Ascending aorta (tissue), 2 donors: ENCODE results near the gene NFXL1. TPM values are rescaled to one million over a fixed set of nuclear protein-coding genes. Genes with fewer than 3 reads are reported as not detected.

Experiments
- DNase-seq, 2 donors: peaks; one replicate each; pipeline ENCODE4 v3.0.0-alpha.2; 2019; ENCODE audit warnings: low spot score in 2 of 2
- H3K27ac ChIP-seq, 2 donors: fragments of 200-600 bp; sonication (generic); one replicate each; pipeline ENCODE4 v1.5.1; 2016 to 2017; ENCODE audit warnings: mild to moderate bottlenecking in 1 of 2
- H3K27me3 ChIP-seq: fragments of 200-600 bp; sonication (generic); one replicate; pipeline ENCODE4 v1.5.1; 2017
- H3K36me3 ChIP-seq, 2 donors: fragments of 200-600 bp; sonication (generic); one replicate each; pipeline ENCODE4 v1.5.1; 2016
- H3K4me1 ChIP-seq, 2 donors: fragments of 200-600 bp; sonication (generic); one replicate each; pipeline ENCODE4 v1.5.1; 2016 to 2017; ENCODE audit warnings: mild to moderate bottlenecking in 1 of 2
- H3K4me3 ChIP-seq, 2 donors: fragments of 200-600 bp; sonication (generic); one replicate each; pipeline ENCODE4 v1.5.1; 2016 to 2017; ENCODE audit warnings: mild to moderate bottlenecking in 1 of 2
- H3K9me3 ChIP-seq, 2 donors: fragments of 200-600 bp; sonication (generic); one replicate each; pipeline ENCODE4 v1.5.1; 2016
- intact Hi-C: fragments of 100-400 bp; cut with DNase I; formaldehyde crosslinking; loops from one replicate; pipeline ENCODE4 v1.15.1; 2023
- total RNA-seq: library from RNA; depleted of rRNA; stranded (reverse); fragments of >200 nt; gene quantifications from one replicate; pipeline ENCODE4 v1.1.0, GENCODE V29; 2016
- TF ChIP-seq, protein P1 (sequence below), 3 experiments: fragments of 200-600 bp in 2 of 3; fragments of 450-650 bp in 1 of 3; sonication (generic) in 2 of 3; IDR thresholded peaks; one replicate each; pipeline ENCODE4 v1.5.1; 2016 to 2019; ENCODE audit warnings: antibody characterized with exemption in 3 of 3, mild to moderate bottlenecking in 1 of 3, moderate library complexity in 1 of 3

The NFXL1 gene
- total RNA-seq, 1 donor from 2014 or later: 5.2 TPM

DNA sequence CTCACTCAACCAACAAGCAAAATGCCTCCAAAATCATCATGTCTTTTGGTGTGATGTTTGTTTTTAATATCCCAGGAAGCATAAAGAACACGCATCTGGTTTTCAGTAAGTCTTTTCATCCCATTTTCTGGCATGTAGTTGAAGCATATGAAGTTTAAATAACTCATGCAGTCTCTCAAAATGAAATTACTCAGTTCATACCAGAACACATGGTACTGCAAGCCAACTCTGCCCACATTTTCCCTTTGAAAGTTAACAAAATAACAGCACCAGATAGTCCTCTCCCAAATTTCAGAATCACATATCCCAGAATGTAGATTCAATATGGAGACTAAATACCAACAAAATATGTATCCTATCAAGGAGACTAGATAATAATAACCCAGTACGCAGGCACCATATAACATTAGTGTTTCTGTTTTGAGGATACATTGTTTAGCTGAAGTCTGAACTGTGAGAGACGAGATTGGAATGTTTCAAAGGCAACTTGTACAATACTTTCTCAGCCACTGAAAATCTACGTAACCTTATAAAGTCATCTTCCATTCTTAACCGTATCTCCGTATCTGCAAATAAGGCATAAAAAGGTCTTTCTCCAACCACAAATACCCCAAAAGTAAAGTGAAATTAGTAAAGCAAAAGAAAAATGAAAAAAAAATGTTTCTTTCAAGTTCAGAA, 99.6 kb downstream of the NFXL1 start:
- no peak overlapping the region for H3K27ac ChIP-seq
- H3K4me1 ChIP-seq: no peaks in the 10 kb centered on the region
- DNase-seq: no peak
- no peaks in the 10 kb centered on the region for H3K9me3 ChIP-seq
- no peaks in the 10 kb centered on the region for H3K36me3 ChIP-seq
- H3K4me3 ChIP-seq: no peak overlapping the region
- intact Hi-C loops: no loop called here
- TF ChIP-seq, protein P1, sequence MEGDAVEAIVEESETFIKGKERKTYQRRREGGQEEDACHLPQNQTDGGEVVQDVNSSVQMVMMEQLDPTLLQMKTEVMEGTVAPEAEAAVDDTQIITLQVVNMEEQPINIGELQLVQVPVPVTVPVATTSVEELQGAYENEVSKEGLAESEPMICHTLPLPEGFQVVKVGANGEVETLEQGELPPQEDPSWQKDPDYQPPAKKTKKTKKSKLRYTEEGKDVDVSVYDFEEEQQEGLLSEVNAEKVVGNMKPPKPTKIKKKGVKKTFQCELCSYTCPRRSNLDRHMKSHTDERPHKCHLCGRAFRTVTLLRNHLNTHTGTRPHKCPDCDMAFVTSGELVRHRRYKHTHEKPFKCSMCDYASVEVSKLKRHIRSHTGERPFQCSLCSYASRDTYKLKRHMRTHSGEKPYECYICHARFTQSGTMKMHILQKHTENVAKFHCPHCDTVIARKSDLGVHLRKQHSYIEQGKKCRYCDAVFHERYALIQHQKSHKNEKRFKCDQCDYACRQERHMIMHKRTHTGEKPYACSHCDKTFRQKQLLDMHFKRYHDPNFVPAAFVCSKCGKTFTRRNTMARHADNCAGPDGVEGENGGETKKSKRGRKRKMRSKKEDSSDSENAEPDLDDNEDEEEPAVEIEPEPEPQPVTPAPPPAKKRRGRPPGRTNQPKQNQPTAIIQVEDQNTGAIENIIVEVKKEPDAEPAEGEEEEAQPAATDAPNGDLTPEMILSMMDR (IDR thresholded peaks at IDR 0.05): no peak
- H3K27me3 ChIP-seq: no peaks in the 10 kb centered on the region

DNA sequence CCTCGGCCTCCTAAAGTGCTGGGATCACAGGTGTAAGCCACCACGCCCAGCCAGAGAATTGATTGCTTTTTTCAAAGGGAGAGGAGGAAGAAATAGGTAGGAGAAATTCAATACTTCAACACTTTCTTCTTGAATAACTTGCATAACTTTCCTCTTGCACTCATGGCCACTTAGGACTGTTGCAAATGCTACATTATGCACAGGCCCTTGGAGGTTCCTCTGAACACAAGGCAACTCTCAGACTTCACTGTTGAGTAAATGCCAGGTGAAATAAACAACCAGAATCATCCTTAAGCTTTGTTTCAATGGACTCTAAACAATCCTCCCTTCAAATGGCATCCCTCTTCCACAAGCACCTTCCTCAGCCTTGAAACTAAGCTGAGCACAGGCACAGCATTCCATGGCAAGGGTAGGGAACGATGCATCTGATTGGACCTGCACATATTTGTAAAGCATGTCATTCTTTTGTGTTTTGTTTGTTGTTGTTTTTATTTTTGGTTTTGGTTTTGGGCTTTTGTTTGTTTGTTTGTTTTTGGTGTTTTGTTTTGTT, 104.7 kb downstream of the NFXL1 start:
- DNase-seq: no peak
- Histone ChIP-seq H3K27ac (no peak overlapping the region), H3K4me3 (no peak overlapping the region), H3K27me3 (no peaks in the 10 kb centered on the region), H3K4me1 (no peaks in the 10 kb centered on the region), H3K36me3 (no peaks in the 10 kb centered on the region), H3K9me3 (no peaks in the 10 kb centered on the region)
- intact Hi-C loops: no loop called here
- TF ChIP-seq, protein P1 (IDR thresholded peaks at IDR 0.05): no peak

DNA sequence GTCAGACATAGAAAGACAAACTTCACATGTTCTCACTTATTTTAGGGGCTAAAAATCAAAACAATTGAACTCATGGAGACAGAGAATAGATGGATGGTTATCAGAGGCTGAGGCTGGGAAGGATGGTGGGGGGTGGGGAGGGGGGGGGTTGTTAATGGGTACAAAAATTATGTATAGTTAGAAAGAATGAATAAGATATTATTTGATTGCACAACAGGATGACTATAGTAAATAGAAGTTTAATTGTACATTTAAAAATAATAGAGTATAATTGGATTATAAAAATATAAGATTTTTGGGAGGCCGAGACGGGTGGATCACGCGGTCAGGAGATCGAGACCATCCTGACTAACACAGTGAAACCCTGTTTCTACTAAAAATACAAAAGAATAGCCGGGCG, 109.8 kb downstream of the NFXL1 start:
- Histone ChIP-seq H3K4me1 (no peaks in the 10 kb centered on the region), H3K27me3 (no peaks in the 10 kb centered on the region), H3K36me3 (no peaks in the 10 kb centered on the region), H3K4me3 (no peak overlapping the region), H3K9me3 (no peaks in the 10 kb centered on the region), H3K27ac (no peak overlapping the region)
- intact Hi-C loops: no loop called here
- DNase-seq: no peak
- TF ChIP-seq, protein P1 (IDR thresholded peaks at IDR 0.05): no peak

DNA sequence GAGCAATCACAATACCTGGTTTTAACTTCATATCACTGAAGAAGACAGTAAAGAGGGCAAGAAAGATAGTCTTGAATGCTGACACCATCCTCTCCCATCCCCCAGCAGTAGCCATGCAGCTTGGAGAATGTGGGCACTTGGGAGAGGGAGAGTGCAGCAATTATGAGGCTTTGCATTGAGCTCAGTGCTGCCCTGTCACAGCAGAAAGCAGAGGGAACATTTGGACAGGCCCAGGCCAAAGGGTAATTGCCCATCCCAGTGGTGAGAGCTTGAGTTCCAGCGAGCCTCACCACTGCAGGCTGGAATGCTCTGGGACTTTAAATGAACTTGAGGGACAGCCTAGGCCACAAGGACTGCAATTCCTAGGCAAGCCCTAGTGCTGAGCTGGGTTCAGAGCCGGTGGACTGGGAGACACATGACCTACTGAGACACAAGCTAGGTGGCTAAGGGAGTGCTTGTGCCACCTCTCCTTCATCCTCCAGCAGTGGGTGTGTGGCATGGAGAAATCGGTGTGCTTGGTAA, 112.8 kb downstream of the NFXL1 start:
- TF ChIP-seq, protein P1 (IDR thresholded peaks at IDR 0.05): no peak
- no peak overlapping the region for H3K4me3 ChIP-seq

DNA sequence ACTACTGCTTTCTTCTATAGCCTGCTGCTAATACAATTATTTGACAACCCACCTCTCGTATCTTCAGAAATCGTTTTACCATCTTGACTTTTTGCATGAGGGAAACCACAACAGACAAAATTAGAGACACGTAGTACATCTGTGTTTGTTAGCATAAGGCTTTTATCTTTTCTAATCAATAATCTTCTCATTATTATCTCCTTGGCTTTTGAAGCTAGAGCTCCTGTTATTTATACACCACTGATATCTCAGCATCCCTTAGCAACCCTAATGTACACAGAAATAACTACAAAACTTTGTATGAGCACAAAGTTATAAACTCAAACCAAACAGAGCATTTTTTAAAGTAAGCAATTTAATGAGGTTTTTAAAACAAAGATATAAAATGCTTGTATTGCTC, 116.2 kb downstream of the NFXL1 start:
- Histone ChIP-seq H3K27ac (no peak overlapping the region), H3K4me3 (no peak overlapping the region), H3K27me3 (no peaks in the 10 kb centered on the region), H3K36me3 (no peaks in the 10 kb centered on the region), H3K4me1 (no peaks in the 10 kb centered on the region), H3K9me3 (no peaks in the 10 kb centered on the region)
- no peak for DNase-seq
- TF ChIP-seq, protein P1 (IDR thresholded peaks at IDR 0.05): no peak
- intact Hi-C loops: no loop called here

More for the DNA sequence above, 112.8 kb downstream of the NFXL1 start:
- no peak for DNase-seq
- Histone ChIP-seq H3K27ac (no peak overlapping the region), H3K4me1 (no peaks in the 10 kb centered on the region), H3K27me3 (no peaks in the 10 kb centered on the region), H3K36me3 (no peaks in the 10 kb centered on the region), H3K9me3 (no peaks in the 10 kb centered on the region)
- intact Hi-C loops: no loop called here

Other genes starting within 250 kb of the NFXL1 start
- not detected for gene CORIN, start 76.5 kb downstream of the NFXL1 start, total RNA-seq
- not detected for gene CNGA1, start 102.1 kb upstream of the NFXL1 start, total RNA-seq
- 2.0 TPM for gene NIPAL1, start 102.2 kb upstream of the NFXL1 start, total RNA-seq
- gene TXK, start 219.7 kb upstream of the NFXL1 start, total RNA-seq: not detected